Vagina (tissue), 2 donors: ENCODE results near the gene THEM4.
"Not testable (repeated sequence)": the region's sequence is repeated elsewhere in the genome, so short reads cannot be mapped to it uniquely, and the experiment has no call there.

ENCODE experiments used
- CTCF ChIP-seq, 3 experiments: fragments of 450-650 bp in 2 of 3; fragments of 200-600 bp in 1 of 3; sonication (generic) in 1 of 3; IDR thresholded peaks; one replicate each; pipeline ENCODE4 v1.5.1; 2017 to 2019; ENCODE audit warnings: antibody characterized with exemption in 3 of 3, mild to moderate bottlenecking in 2 of 3, moderate library complexity in 2 of 3
- POLR2A ChIP-seq, 2 donors: fragments of 450-650 bp; IDR thresholded peaks; one replicate each; pipeline ENCODE4 v1.6.1; 2017; ENCODE audit warnings: antibody characterized with exemption in 2 of 2, mild to moderate bottlenecking in 2 of 2, moderate library complexity in 2 of 2
- POLR2AphosphoS5 ChIP-seq, 2 donors: sonication (generic); formaldehyde crosslinking; IDR thresholded peaks; one replicate each; pipeline ENCODE4 v1.9.0; 2017; ENCODE audit warnings: antibody characterized with exemption in 2 of 2, mild to moderate bottlenecking in 2 of 2, low read depth in 1 of 2; ENCODE audit not compliant: insufficient read depth in 1 of 2

- not testable (repeated sequence) for TF ChIP-seq CTCF (IDR thresholded peaks at IDR 0.05); POLR2A (IDR thresholded peaks at IDR 0.05); POLR2AphosphoS5 (IDR thresholded peaks at IDR 0.05; ENCODE audit: insufficient read depth in 1 of 2, low read depth in 1 of 2)
These were observed 3.0 kb downstream of the THEM4 start for GRCh38 chr1:151906324-151906645.
